Measurements from ENCODE around the gene AGBL5.

Gene AGBL5

GRCh38 chr2:27014771-27015433, 36.6 kb upstream of the AGBL5 start:
- no peak for DNase-seq
- TF ChIP-seq POLR2A (IDR thresholded peaks at IDR 0.05; ENCODE audit: low read length): no peak

- no peak for TF ChIP-seq POLR2A (IDR thresholded peaks at IDR 0.05; ENCODE audit: low read length)
- no peak for TF ChIP-seq GATA1 (IDR thresholded peaks at IDR 0.05; ENCODE audit: low read depth, low read length)
- peak; percentile 74 to 81 for DNase-seq
Measured at GRCh38 chr2:27016801-27017325, 34.6 kb upstream of the AGBL5 start.

- no peak for DNase-seq
- TF ChIP-seq POLR2A (IDR thresholded peaks at IDR 0.05; ENCODE audit: low read length) (no peak), GATA1 (IDR thresholded peaks at IDR 0.05; ENCODE audit: low read depth, low read length) (no peak)
Measured at GRCh38 chr2:27018142-27018541, 33.3 kb upstream of the AGBL5 start.

- no peak for DNase-seq
- no peak for TF ChIP-seq GATA1 (IDR thresholded peaks at IDR 0.05; ENCODE audit: low read depth, low read length)
- no peak for TF ChIP-seq POLR2A (IDR thresholded peaks at IDR 0.05; ENCODE audit: low read length)
Measured at GRCh38 chr2:27019459-27019858, 32.0 kb upstream of the AGBL5 start.

GRCh38 chr2:27019931-27020855, 31.3 kb upstream of the AGBL5 start:
- TF ChIP-seq POLR2A (IDR thresholded peaks at IDR 0.05; ENCODE audit: low read length): no peak
- no peak for TF ChIP-seq GATA1 (IDR thresholded peaks at IDR 0.05; ENCODE audit: low read depth, low read length)
- peak; percentile 69 to 74 for DNase-seq

- no peak for DNase-seq
- TF ChIP-seq POLR2A (IDR thresholded peaks at IDR 0.05; ENCODE audit: low read length): no peak
Measured at GRCh38 chr2:27021253-27022049, 30.0 kb upstream of the AGBL5 start.

GRCh38 chr2:27023740-27024139, 27.7 kb upstream of the AGBL5 start:
- TF ChIP-seq POLR2A (IDR thresholded peaks at IDR 0.05; ENCODE audit: low read length) (no peak), GATA1 (IDR thresholded peaks at IDR 0.05; ENCODE audit: low read depth, low read length) (no peak)
- no peak for DNase-seq

GRCh38 chr2:27024188-27024587, 27.3 kb upstream of the AGBL5 start:
- peak; percentile 34 to 40 for DNase-seq
- no peak for TF ChIP-seq POLR2A (IDR thresholded peaks at IDR 0.05; ENCODE audit: low read length)
- TF ChIP-seq GATA1 (IDR thresholded peaks at IDR 0.05; ENCODE audit: low read depth, low read length): no peak

GRCh38 chr2:27024812-27025211, 26.7 kb upstream of the AGBL5 start:
- TF ChIP-seq GATA1 (IDR thresholded peaks at IDR 0.05; ENCODE audit: low read depth, low read length) (no peak), POLR2A (IDR thresholded peaks at IDR 0.05; ENCODE audit: low read length) (no peak)
- DNase-seq: no peak

GRCh38 chr2:27025281-27025800, 26.1 kb upstream of the AGBL5 start:
- DNase-seq: no peak
- TF ChIP-seq GATA1 (IDR thresholded peaks at IDR 0.05; ENCODE audit: low read depth, low read length): no peak
- no peak for TF ChIP-seq POLR2A (IDR thresholded peaks at IDR 0.05; ENCODE audit: low read length)

GRCh38 chr2:27025861-27026851, 25.3 kb upstream of the AGBL5 start:
- no peak for TF ChIP-seq POLR2A (IDR thresholded peaks at IDR 0.05; ENCODE audit: low read length)
- TF ChIP-seq GATA1 (IDR thresholded peaks at IDR 0.05; ENCODE audit: low read depth, low read length): no peak
- no peak for DNase-seq

- DNase-seq: no peak
- no peak for TF ChIP-seq GATA1 (IDR thresholded peaks at IDR 0.05; ENCODE audit: low read depth, low read length)
- no peak for TF ChIP-seq POLR2A (IDR thresholded peaks at IDR 0.05; ENCODE audit: low read length)
Measured at GRCh38 chr2:27027211-27027651, 24.2 kb upstream of the AGBL5 start.
